Measurements from ENCODE around the gene SUPT6H.

The SUPT6H gene

GRCh38 chr17:28740406-28741357 lies 78.7 kb downstream of the SUPT6H start:
- no peak for DNase-seq

- no peak for DNase-seq
Observed at GRCh38 chr17:28741358-28742349, 79.6 kb downstream of the SUPT6H start.

- DNase-seq = peak; percentile 83
Observed at GRCh38 chr17:28743243-28744103, 81.5 kb downstream of the SUPT6H start, which contains the start of gene TRAF4. TSS of gene TRAF4 (plus strand) at chr17:28744011. CDS start at chr17:28744113, 102 bp downstream.

- peak; percentile 77 for DNase-seq
Observed at GRCh38 chr17:28744104-28744971, 82.3 kb downstream of the SUPT6H start.

GRCh38 chr17:28744972-28745785 lies 83.2 kb downstream of the SUPT6H start:
- peak; percentile 38 for DNase-seq

- DNase-seq = no peak
Observed at GRCh38 chr17:28745786-28746411, 83.9 kb downstream of the SUPT6H start.

GRCh38 chr17:28746611-28747050 lies 84.6 kb downstream of the SUPT6H start:
- no peak for DNase-seq

- DNase-seq = no peak
Observed at GRCh38 chr17:28747051-28747691, 85.2 kb downstream of the SUPT6H start.

- DNase-seq = no peak
Observed at GRCh38 chr17:28747801-28748750, 86.1 kb downstream of the SUPT6H start.

- DNase-seq = no peak
Observed at GRCh38 chr17:28748852-28749515, 87.0 kb downstream of the SUPT6H start.

- no peak for DNase-seq
Observed at GRCh38 chr17:28749516-28750177, 87.6 kb downstream of the SUPT6H start.

- peak; percentile 89 for DNase-seq
Observed at GRCh38 chr17:28750178-28751047, 88.4 kb downstream of the SUPT6H start.

GRCh38 chr17:28751600-28752366 lies 89.8 kb downstream of the SUPT6H start:
- no peak for DNase-seq

Measured in stimulated activated CD4-positive, alpha-beta T cell treated with anti-CD3 and anti-CD28 coated beads, Interleukin-4, amount 100 ng/mL, for 1 hour (primary cell).